ENCODE results near the gene ATRIP.

Gene ATRIP

DNA sequence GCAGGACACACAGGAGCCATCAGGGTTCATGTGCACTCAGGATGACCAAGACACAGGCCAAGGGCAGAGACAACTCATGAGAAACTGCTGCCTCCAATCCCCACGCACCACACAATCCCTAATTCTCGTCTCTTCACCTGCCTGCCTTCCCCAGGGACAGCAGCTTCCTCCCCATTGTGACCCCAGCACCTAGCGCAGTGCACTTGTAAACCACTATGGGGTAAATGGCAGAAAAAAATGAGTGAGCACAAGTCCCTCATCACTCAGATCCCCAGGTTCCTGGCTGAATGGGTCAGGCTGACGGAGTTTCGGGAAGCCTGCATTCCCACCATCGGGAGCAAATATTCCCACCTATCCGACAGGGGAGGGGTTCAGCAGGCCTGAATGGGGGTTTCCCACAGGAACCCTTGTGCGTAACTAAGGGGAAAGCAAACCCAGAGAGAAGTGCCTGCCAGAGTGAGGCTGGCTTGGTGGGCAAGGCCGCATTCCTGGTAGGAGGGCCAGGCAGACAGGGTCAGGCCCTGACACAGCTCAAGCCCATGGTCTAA lies 35.4 kb upstream of the ATRIP start:
- TF ChIP-seq, protein P1, sequence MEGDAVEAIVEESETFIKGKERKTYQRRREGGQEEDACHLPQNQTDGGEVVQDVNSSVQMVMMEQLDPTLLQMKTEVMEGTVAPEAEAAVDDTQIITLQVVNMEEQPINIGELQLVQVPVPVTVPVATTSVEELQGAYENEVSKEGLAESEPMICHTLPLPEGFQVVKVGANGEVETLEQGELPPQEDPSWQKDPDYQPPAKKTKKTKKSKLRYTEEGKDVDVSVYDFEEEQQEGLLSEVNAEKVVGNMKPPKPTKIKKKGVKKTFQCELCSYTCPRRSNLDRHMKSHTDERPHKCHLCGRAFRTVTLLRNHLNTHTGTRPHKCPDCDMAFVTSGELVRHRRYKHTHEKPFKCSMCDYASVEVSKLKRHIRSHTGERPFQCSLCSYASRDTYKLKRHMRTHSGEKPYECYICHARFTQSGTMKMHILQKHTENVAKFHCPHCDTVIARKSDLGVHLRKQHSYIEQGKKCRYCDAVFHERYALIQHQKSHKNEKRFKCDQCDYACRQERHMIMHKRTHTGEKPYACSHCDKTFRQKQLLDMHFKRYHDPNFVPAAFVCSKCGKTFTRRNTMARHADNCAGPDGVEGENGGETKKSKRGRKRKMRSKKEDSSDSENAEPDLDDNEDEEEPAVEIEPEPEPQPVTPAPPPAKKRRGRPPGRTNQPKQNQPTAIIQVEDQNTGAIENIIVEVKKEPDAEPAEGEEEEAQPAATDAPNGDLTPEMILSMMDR (IDR thresholded peaks at IDR 0.05; ENCODE audit: extremely low read depth, insufficient read depth, missing control alignments) = no peak
- no peak for DNase-seq (ENCODE audit: low spot score)
- in situ Hi-C loops (cut with MboI; ENCODE audit: low pct_unique_long_range_greater_than_20kb, low sequenced_read_pairs, unreplicated experiment) = no loop called here

DNA sequence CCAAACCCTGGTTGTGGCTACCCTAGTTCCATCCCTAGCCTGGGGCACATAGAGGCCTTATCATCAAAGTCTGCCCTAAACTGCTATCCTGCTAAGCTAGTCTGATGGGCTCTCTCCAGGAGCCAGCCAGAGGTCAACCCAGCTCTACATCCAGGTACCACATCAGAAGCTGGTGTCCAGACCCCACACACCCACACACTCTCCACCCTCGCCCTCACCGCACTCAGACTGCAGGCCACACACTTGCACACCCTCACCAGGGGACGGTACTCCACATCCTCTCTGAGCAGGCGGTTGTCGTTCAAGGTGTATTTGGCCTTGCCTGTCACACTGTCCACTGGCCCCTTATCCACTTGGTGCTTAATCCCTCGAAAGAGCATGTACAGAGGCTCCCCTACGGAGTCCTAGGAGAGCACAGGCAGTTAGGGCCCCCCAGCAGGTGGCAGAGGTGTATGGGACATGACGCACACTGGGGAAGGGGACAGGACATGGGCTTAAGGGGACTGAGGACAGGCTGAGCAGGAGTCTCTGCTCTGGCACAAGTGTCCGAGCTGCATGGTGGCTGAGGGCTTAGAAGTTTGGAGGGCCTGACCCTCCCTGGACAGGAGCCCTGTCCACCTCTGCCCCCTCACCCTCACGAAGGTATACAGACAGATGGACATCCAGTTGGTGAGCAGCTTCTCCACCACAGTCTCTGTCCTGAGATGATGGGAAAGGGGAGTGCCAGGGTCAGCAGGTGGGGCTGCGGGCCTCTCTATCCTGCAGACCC lies 34.7 kb upstream of the ATRIP start:
- TF ChIP-seq, protein P1 (IDR thresholded peaks at IDR 0.05; ENCODE audit: extremely low read depth, insufficient read depth, missing control alignments) = no peak
- DNase-seq (ENCODE audit: low spot score) = no peak
- in situ Hi-C loops (cut with MboI; ENCODE audit: low pct_unique_long_range_greater_than_20kb, low sequenced_read_pairs, unreplicated experiment) = no loop called here

DNA sequence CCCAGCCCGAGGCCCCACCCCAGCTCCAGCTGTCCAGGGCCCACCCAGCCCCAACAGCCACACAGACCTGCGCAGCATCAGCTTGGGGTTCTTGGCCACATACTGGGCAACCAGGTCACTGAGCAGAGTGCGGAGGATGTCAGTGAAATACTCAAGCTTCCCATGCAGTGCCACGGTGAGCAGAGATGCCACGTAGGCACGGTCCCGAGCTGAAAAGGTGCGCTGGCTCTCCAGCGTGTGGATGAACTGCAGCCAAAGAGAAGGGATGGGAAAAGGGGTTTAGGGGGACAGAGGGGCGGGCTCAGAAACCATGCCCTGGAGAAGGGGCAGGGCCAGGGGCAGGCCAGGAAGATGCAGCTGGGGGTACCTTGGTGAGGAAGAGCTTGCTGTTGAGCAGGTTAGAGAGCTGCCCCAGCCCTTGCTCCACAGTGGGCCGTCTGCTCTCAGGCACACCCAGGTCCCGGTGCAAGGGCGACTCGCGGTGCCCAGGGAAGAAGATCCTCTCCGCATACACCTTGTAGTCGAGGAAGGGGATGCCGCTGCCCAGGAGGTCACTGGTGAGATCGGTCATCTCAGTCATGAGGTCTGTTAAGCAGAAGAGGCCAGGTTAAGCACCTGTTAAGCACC lies 34.0 kb upstream of the ATRIP start:
- in situ Hi-C loops (cut with MboI; ENCODE audit: low pct_unique_long_range_greater_than_20kb, low sequenced_read_pairs, unreplicated experiment) = no loop called here
- DNase-seq (ENCODE audit: low spot score) = no peak
- TF ChIP-seq, protein P1 (IDR thresholded peaks at IDR 0.05; ENCODE audit: extremely low read depth, insufficient read depth, missing control alignments) = no peak

DNA sequence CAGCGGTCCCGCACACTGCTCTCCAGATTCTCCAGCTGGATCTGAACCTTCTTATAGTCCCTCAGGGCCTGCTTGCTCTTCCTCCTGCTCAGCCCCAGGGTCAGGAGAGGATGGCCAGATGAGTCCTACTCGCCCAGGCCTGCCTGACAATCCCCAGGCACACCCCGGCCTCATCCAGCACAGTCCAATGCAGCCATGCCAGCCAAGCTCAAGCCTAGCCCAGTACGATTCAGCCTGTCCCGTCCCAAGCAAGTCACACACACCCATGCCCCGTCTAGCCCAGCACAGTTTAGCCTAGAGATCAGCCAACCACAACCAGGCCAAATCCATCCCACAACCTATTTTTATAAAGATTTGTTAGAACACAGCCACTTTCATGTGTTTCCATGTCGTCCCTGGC lies 33.5 kb upstream of the ATRIP start:
- TF ChIP-seq, protein P1 (IDR thresholded peaks at IDR 0.05; ENCODE audit: extremely low read depth, insufficient read depth, missing control alignments) = no peak
- no peak for DNase-seq (ENCODE audit: low spot score)
- in situ Hi-C loops (cut with MboI; ENCODE audit: low pct_unique_long_range_greater_than_20kb, low sequenced_read_pairs, unreplicated experiment) = no loop called here

DNA sequence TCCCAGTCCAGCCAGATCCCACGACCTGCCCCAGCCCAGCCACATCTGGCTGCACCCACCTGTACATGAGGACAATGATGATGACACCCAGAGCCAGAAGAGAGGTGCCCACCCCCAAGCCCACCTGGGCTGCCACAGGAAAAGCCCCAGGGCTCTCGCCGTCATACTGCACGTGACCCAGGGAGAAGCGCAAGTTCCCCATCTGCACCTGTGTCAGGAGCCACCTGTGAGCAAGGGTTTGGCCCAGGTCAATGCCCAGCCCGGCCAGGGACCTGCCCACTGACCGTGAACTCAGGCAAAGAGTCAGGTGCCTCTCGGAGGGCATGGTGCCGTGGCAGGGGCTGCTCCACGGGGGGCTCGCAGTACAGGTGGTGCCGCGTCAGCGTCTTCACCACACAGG lies 32.9 kb upstream of the ATRIP start:
- no peak for DNase-seq (ENCODE audit: low spot score)
- TF ChIP-seq, protein P1 (IDR thresholded peaks at IDR 0.05; ENCODE audit: extremely low read depth, insufficient read depth, missing control alignments) = no peak
- in situ Hi-C loops (cut with MboI; ENCODE audit: low pct_unique_long_range_greater_than_20kb, low sequenced_read_pairs, unreplicated experiment) = no loop called here

DNA sequence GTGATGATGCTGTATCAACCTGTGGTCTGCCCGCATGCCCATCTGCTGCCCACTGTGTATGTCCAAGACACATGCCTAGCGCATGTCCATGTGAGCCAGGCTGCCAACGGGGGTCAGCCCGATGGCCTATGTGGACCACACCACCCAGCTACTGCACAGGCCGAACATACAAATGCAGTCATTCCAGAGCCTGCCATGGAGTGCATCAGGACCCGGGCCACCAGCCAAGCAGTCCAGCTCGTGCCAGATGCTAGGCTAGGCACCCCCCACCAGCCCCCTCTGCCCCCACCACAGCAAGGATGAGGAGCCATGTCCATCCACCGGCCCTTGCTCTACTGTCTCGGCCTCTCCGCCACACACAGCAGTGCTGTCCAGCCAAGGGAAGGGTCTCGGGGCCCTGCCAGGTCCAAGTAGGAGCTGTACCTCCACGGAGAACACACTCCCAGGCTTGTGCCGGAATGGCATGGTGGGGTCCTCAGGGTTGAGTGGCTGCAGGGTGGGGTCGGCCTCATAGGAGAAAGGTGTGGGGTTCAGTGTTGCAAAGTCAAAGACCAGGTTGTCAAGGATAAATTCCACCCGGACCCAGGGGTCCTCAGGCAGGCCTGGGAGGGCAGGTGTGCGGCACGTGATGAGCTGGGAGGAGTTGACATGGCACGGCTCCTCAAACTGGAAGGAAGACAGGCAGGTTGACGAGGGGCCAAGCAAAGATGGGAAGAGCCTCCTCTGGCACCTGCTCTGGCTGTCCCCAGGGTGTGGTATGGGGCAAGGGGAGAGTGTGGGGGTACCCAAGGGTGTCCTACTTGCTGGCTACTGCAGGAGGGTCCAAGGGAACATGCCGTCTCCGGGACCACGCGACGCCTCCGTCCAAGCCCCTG lies 31.9 kb upstream of the ATRIP start:
- no peak for DNase-seq (ENCODE audit: low spot score)
- TF ChIP-seq, protein P1 (IDR thresholded peaks at IDR 0.05; ENCODE audit: extremely low read depth, insufficient read depth, missing control alignments) = no peak
- in situ Hi-C loops (cut with MboI; ENCODE audit: low pct_unique_long_range_greater_than_20kb, low sequenced_read_pairs, unreplicated experiment) = no loop called here

Measured in GM13977 (cell line).